Keratinocyte (primary cell): Measurements from ENCODE around the gene NKD1. TPM values are rescaled to one million over a fixed set of nuclear protein-coding genes. Genes with fewer than 3 reads are reported as not detected.

ENCODE experiments used
- DNase-seq: peaks from one replicate; pipeline ENCODE4 v3.0.0-alpha.2; 2011; ENCODE audit warnings: low read depth, missing footprints, low spot score
- FAIRE-seq: peaks from 2 replicates; lab custom pipeline; 2011; peaks lifted over from hg19 to GRCh38; lab: Jason Lieb, UNC
- H2AFZ ChIP-seq: 2 replicates; pipeline ENCODE4 v1.6.0; 2012; ENCODE audit warnings: low read length, control low read depth, inconsistent platforms; ENCODE audit not compliant: control insufficient read depth
- H3K27ac ChIP-seq: 2 replicates; pipeline ENCODE4 v1.5.1; 2011; ENCODE audit warnings: low read length; ENCODE audit not compliant: control insufficient read depth, insufficient read depth
- H3K27me3 ChIP-seq: 3 replicates; pipeline ENCODE4 v1.6.0; 2011; ENCODE audit warnings: low read length; ENCODE audit not compliant: control insufficient read depth, insufficient read depth; ENCODE audit errors: extremely low read depth
- H3K36me3 ChIP-seq, 2 experiments: 2 replicates in 1 of 2; 3 replicates in 1 of 2; pipeline ENCODE4 v1.5.1; 2011; ENCODE audit warnings: low read length in 2 of 2, mild to moderate bottlenecking in 1 of 2; ENCODE audit not compliant: control insufficient read depth in 2 of 2, insufficient read depth in 2 of 2; ENCODE audit errors: extremely low read depth in 1 of 2
- H3K4me1 ChIP-seq: 3 replicates; pipeline ENCODE4 v1.5.1; 2011; ENCODE audit warnings: low read length; ENCODE audit not compliant: control insufficient read depth, insufficient read depth; ENCODE audit errors: extremely low read depth
- H3K4me2 ChIP-seq: 3 replicates; pipeline ENCODE4 v1.6.0; 2011; ENCODE audit warnings: low read depth, low read length; ENCODE audit not compliant: control insufficient read depth, insufficient read depth; ENCODE audit errors: extremely low read depth
- H3K4me3 ChIP-seq, 3 experiments: fragments of 200-600 bp in 1 of 3; sonication (generic) in 1 of 3; 2 replicates in 2 of 3; 3 replicates in 1 of 3; pipeline ENCODE4 v1.5.1; 2011 to 2016; ENCODE audit warnings: low read length in 3 of 3, mild to moderate bottlenecking in 3 of 3, control low read depth in 2 of 3, inconsistent platforms in 1 of 3, low read depth in 1 of 3, mixed read lengths in 1 of 3, mixed run types in 1 of 3, moderate library complexity in 1 of 3; ENCODE audit not compliant: control insufficient read depth in 2 of 3, insufficient read depth in 2 of 3; ENCODE audit errors: extremely low read depth in 1 of 3
- H3K79me2 ChIP-seq: 2 replicates; pipeline ENCODE4 v1.6.0; 2012; ENCODE audit warnings: low read length; ENCODE audit not compliant: control insufficient read depth, insufficient read depth
- H3K9ac ChIP-seq: 3 replicates; pipeline ENCODE4 v1.6.0; 2011; ENCODE audit warnings: low read length; ENCODE audit not compliant: control insufficient read depth, insufficient read depth; ENCODE audit errors: extremely low read depth
- H3K9me1 ChIP-seq: 3 replicates; pipeline ENCODE4 v1.6.0; 2011; ENCODE audit warnings: low read length; ENCODE audit not compliant: control insufficient read depth, insufficient read depth; ENCODE audit errors: extremely low read depth
- H3K9me3 ChIP-seq: 2 replicates; pipeline ENCODE4 v1.5.1; 2012; ENCODE audit warnings: low read depth, low read length; ENCODE audit not compliant: control insufficient read depth
- H4K20me1 ChIP-seq: 3 replicates; pipeline ENCODE4 v1.6.0; 2011; ENCODE audit warnings: low read length; ENCODE audit not compliant: control insufficient read depth, insufficient read depth; ENCODE audit errors: extremely low read depth
- EZH2 ChIP-seq: IDR thresholded peaks from one replicate; pipeline ENCODE4 v1.6.1; 2012; ENCODE audit warnings: inconsistent platforms, mild to moderate bottlenecking, low read length, moderate library complexity
- dilution Hi-C: fragments of 300-500 bp; cut with MboI; formaldehyde crosslinking; loops from one replicate; pipeline ENCODE4 v1.7.0; 2020; ENCODE audit warnings: low sequenced_read_pairs; ENCODE audit not compliant: extremely low pct_ligation_motif_present
- polyA plus RNA-seq, 5 experiments: library from polyadenylated mRNA; depleted of rRNA in 3 of 5; stranded (reverse) in 3 of 5; stranded (forward) in 1 of 5; unstranded in 1 of 5; fragments of >200 nt; gene quantifications; 1 replicate in 1 of 5; 2 replicates in 3 of 5; 3 replicates in 1 of 5; pipeline versions ENCODE4 v1.2.1 to v1.2.3, GENCODE V29; 2011 to 2012; ENCODE audit warnings: missing spikeins in 2 of 5, low read depth in 1 of 5, low replicate concordance in 1 of 5
- TF ChIP-seq, protein P1 (sequence below), 3 experiments: IDR thresholded peaks in 1 of 3; conservative IDR thresholded peaks in 1 of 3; optimal IDR thresholded peaks in 1 of 3; 2 replicates in 2 of 3; 3 replicates in 1 of 3; pipeline versions ENCODE3 to v1.5.1; 2011; ENCODE audit warnings: low read length in 3 of 3, mild to moderate bottlenecking in 3 of 3, moderate library complexity in 2 of 3, control low read depth in 1 of 3, inconsistent platforms in 1 of 3; ENCODE audit not compliant: insufficient read depth in 2 of 3; ENCODE audit errors: extremely low read depth in 1 of 3

The NKD1 gene
- polyA plus RNA-seq, 1 donor (not counting 4 experiments of a cell fraction or from before 2014, with no cell fraction given), result 0.62 TPM

DNA sequence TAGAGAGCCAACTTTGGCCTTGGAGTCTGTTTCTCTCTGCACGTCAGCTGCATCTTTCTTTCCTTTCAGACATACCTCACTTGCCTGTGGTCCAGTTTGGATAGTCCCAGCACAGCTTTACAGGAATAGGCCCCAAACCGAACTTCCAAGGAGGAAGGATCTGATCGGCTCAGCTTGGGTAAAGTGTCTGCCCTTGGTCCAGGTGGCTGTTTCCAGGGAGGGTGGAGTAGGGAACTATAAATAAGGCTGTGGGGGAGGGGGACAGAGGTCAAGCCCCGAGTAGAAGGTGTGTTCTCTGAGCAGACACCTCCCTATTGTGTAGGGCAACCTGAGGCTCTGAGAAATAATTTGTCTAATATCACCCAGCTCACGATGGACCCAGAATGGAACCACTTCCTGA lies 29.2 kb upstream of the NKD1 start:
- FAIRE-seq, result no peak
- Histone ChIP-seq H3K9me3 (no peaks in the 10 kb centered on the region), H3K27me3 (peaks cover 12% of the 10 kb centered on the region), H3K9me1 (no peaks in the 10 kb centered on the region), H4K20me1 (no peaks in the 10 kb centered on the region), H3K79me2 (no peaks in the 10 kb centered on the region), H3K27ac (no peak overlapping the region), H3K36me3 (no peaks in the 10 kb centered on the region), H3K9ac (no peak overlapping the region), H2AFZ (no peak overlapping the region), H3K4me1 (no peaks in the 10 kb centered on the region), H3K4me3 (no peak overlapping the region), H3K4me2 (no peak overlapping the region)
- no peak for TF ChIP-seq EZH2
- TF ChIP-seq, protein P1, sequence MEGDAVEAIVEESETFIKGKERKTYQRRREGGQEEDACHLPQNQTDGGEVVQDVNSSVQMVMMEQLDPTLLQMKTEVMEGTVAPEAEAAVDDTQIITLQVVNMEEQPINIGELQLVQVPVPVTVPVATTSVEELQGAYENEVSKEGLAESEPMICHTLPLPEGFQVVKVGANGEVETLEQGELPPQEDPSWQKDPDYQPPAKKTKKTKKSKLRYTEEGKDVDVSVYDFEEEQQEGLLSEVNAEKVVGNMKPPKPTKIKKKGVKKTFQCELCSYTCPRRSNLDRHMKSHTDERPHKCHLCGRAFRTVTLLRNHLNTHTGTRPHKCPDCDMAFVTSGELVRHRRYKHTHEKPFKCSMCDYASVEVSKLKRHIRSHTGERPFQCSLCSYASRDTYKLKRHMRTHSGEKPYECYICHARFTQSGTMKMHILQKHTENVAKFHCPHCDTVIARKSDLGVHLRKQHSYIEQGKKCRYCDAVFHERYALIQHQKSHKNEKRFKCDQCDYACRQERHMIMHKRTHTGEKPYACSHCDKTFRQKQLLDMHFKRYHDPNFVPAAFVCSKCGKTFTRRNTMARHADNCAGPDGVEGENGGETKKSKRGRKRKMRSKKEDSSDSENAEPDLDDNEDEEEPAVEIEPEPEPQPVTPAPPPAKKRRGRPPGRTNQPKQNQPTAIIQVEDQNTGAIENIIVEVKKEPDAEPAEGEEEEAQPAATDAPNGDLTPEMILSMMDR (optimal IDR thresholded peaks at IDR 0.05 in 1 of 3, IDR thresholded peaks at IDR 0.05 in 1 of 3, conservative IDR thresholded peaks at IDR 0.05 in 1 of 3; ENCODE audit: extremely low read depth in 1 of 3, insufficient read depth in 2 of 3, low read length in 3 of 3), result no peak
- DNase-seq, result no peak
- dilution Hi-C loops, result no loop called here

DNA sequence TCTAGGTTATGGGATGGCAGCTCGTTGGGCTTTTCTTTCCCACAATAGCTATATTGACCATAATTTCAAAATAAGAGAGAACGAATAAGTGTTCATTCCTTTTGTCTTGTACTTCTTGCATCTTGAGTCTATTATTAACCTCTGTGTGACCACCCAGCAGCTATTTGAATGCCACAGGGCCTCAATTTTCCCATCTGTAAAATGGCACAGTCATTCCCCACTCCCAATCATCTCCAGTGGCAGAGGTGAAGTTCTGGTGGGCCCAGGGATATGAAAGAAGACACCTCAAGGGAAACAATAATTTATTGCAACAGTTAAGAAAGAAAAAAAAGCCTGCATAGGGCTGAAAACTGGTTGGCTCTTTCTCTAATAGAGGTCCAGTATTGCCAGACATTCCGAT lies 28.6 kb upstream of the NKD1 start:
- Histone ChIP-seq H3K27me3 (peaks cover 12% of the 10 kb centered on the region), H3K4me1 (no peaks in the 10 kb centered on the region), H3K9me3 (no peaks in the 10 kb centered on the region), H3K4me3 (no peak overlapping the region), H3K4me2 (no peak overlapping the region), H3K27ac (no peak overlapping the region), H3K9ac (no peak overlapping the region), H4K20me1 (no peaks in the 10 kb centered on the region), H2AFZ (no peak overlapping the region), H3K79me2 (no peaks in the 10 kb centered on the region), H3K9me1 (no peaks in the 10 kb centered on the region), H3K36me3 (no peaks in the 10 kb centered on the region)
- DNase-seq, result no peak
- FAIRE-seq, result no peak
- dilution Hi-C loops, result no loop called here
- TF ChIP-seq EZH2, result no peak
- TF ChIP-seq, protein P1 (optimal IDR thresholded peaks at IDR 0.05 in 1 of 3, IDR thresholded peaks at IDR 0.05 in 1 of 3, conservative IDR thresholded peaks at IDR 0.05 in 1 of 3; ENCODE audit: extremely low read depth in 1 of 3, insufficient read depth in 2 of 3, low read length in 3 of 3), result no peak
